Stimulated activated naive CD8-positive, alpha-beta T cell treated with anti-CD3 and anti-CD28 coated beads, Interleukin-15, Interleukin-2, amounts not matched to agents 100 ng/mL and 50 ng/mL, for 24 hours (primary cell): Measurements from ENCODE around the gene SGPP2.

Source experiments
- H3K27ac Mint-ChIP-seq: one replicate; pipeline ENCODE4 v1.8.0; 2021; ENCODE audit warnings: mild to moderate bottlenecking, mixed read lengths
- H3K27me3 Mint-ChIP-seq: one replicate; pipeline ENCODE4 v1.8.0; 2021; ENCODE audit warnings: mixed read lengths
- H3K36me3 Mint-ChIP-seq: one replicate; pipeline ENCODE4 v1.8.0; 2021; ENCODE audit warnings: low read depth, mixed read lengths
- H3K4me1 Mint-ChIP-seq: one replicate; pipeline ENCODE4 v1.8.0; 2021; ENCODE audit warnings: low read depth, mixed read lengths
- H3K4me3 Mint-ChIP-seq: one replicate; pipeline ENCODE4 v1.8.0; 2021; ENCODE audit warnings: mild to moderate bottlenecking, mixed read lengths
- H3K9me3 Mint-ChIP-seq: one replicate; pipeline ENCODE4 v1.8.0; 2021; ENCODE audit warnings: mixed read lengths

Gene SGPP2

GRCh38 chr2:222592176-222592575 lies 167.8 kb downstream of the SGPP2 start:
- Mint-ChIP-seq H3K27ac (no peak overlapping the region), H3K9me3 (no peaks in the 10 kb centered on the region), H3K4me1 (no peaks in the 10 kb centered on the region), H3K36me3 (peaks cover 85% of the 10 kb centered on the region), H3K4me3 (no peak overlapping the region), H3K27me3 (no peaks in the 10 kb centered on the region)

- peaks cover 86% of the 10 kb centered on the region for H3K36me3 Mint-ChIP-seq
- H3K9me3 Mint-ChIP-seq = no peaks in the 10 kb centered on the region
These were observed 170.3 kb downstream of the SGPP2 start for GRCh38 chr2:222594679-222595078.

DNA sequence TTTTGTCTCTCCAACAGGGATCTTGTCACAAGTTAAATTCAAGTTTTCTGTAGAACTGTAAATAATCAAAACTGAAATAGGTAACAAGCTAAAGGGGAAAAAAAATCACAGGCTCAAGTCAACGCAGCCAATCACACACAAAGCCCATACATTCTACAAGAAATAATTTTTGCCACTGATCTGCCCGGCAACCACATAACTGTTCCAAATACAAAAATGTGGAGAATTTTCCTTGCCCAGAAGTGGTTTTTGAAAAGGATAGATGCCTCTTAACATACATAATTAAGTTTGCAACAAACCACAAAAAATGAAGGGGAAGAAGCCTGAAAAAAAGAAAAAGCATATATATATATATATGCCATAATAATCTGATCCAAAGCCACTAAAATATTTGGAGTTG lies 171.2 kb downstream of the SGPP2 start:
- Mint-ChIP-seq H3K4me3 (no peak overlapping the region), H3K36me3 (peaks cover 87% of the 10 kb centered on the region), H3K4me1 (no peaks in the 10 kb centered on the region), H3K27ac (no peak overlapping the region), H3K9me3 (no peaks in the 10 kb centered on the region), H3K27me3 (no peaks in the 10 kb centered on the region)

More at GRCh38 chr2:222594679-222595078, 170.3 kb downstream of the SGPP2 start:
- Mint-ChIP-seq H3K4me1 (no peaks in the 10 kb centered on the region), H3K27ac (no peak overlapping the region), H3K27me3 (no peaks in the 10 kb centered on the region), H3K4me3 (no peak overlapping the region)

DNA sequence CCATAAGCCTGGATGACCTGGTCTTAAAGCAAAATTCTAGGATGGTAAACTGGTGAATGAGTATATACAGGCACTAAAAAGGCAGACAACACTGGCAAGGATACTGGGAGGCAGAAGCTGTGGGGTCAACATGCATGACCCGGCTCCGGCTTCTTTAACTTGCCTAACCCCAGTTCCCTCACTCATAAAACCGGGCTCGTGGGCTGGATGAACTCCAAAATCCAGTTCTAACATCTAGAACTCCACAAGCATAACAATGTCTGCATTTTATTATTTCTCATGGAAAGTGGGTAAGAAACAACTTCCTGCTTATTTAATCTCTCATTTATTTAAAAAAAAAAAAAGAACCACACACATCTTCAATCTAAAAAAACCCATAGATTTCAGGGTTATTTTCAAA lies 174.3 kb downstream of the SGPP2 start:
- H3K4me3 Mint-ChIP-seq = no peak overlapping the region
- no peak overlapping the region for H3K27ac Mint-ChIP-seq
- H3K27me3 Mint-ChIP-seq = no peaks in the 10 kb centered on the region
- no peaks in the 10 kb centered on the region for H3K9me3 Mint-ChIP-seq
- no peaks in the 10 kb centered on the region for H3K4me1 Mint-ChIP-seq
- peaks cover 74% of the 10 kb centered on the region for H3K36me3 Mint-ChIP-seq

- Mint-ChIP-seq H3K27me3 (no peaks in the 10 kb centered on the region), H3K4me3 (no peak overlapping the region), H3K27ac (no peak overlapping the region), H3K4me1 (no peaks in the 10 kb centered on the region), H3K36me3 (peaks cover 59% of the 10 kb centered on the region), H3K9me3 (no peaks in the 10 kb centered on the region)
These were observed 179.2 kb downstream of the SGPP2 start for GRCh38 chr2:222603501-222603900.

DNA sequence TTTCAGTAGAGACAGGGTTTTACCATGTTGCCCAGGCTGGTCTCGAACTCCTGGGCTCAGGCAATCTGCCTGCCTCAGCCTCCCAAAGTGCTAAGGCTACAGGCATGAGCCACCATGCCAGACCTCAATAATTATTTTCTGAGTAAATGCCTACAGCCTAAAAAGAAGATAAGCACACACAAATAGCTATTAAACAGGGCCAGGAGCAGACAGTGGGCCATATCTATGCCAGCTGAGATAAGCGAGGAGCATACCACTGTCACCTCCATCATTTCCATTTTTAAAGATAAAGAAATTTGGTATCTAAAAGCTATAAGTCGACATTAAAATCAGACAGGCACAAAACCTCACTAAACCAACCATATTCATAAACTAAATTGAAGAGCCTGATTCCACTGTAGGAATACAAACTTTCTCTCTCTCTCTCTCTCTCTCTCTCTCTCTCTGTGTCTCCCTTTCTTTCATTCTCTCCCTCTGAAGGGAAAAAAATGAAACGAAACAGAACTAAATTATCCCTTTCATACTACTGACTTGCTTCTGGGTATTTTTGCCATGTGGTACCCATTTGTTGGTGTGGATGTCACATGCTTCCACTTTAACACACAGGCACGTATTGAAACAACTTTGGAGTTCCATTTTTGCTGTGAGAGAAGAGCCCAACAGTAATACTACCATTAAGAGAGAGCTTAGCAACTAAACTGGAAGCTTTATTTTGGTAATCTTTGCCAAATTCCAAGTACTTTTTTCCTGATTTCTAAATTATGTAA lies 180.6 kb downstream of the SGPP2 start:
- H3K4me3 Mint-ChIP-seq = no peak overlapping the region
- H3K27me3 Mint-ChIP-seq = no peaks in the 10 kb centered on the region
- peaks cover 59% of the 10 kb centered on the region for H3K36me3 Mint-ChIP-seq
- H3K27ac Mint-ChIP-seq = no peak overlapping the region
- no peaks in the 10 kb centered on the region for H3K4me1 Mint-ChIP-seq
- H3K9me3 Mint-ChIP-seq = no peaks in the 10 kb centered on the region

DNA sequence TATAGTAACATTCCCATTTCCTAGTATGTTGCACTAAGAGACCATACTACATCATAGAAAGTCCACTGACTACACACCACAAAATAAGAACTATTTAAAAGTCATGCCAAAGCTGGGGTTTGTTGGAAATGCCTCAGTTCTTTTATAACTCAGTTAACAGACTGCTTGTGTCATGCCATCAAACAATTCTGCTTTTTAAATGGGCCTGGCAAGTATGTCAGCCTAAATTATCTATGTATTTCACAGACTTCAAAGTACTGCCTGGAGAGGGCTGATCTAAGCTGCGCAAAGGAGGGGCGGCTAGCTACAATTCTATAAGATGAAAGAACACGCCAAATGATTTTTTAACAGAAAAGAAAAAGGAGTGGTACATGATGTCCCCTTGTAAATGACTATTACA lies 182.0 kb downstream of the SGPP2 start:
- H3K4me3 Mint-ChIP-seq = no peak overlapping the region
- H3K27ac Mint-ChIP-seq = no peak overlapping the region
- no peaks in the 10 kb centered on the region for H3K27me3 Mint-ChIP-seq
- no peaks in the 10 kb centered on the region for H3K9me3 Mint-ChIP-seq
- H3K4me1 Mint-ChIP-seq = no peaks in the 10 kb centered on the region
- H3K36me3 Mint-ChIP-seq = peaks cover 57% of the 10 kb centered on the region

GRCh38 chr2:222608081-222608480 lies 183.7 kb downstream of the SGPP2 start:
- H3K4me1 Mint-ChIP-seq = no peaks in the 10 kb centered on the region
- no peak overlapping the region for H3K4me3 Mint-ChIP-seq
- peaks cover 56% of the 10 kb centered on the region for H3K36me3 Mint-ChIP-seq
- H3K27me3 Mint-ChIP-seq = no peaks in the 10 kb centered on the region
- no peaks in the 10 kb centered on the region for H3K9me3 Mint-ChIP-seq
- no peak overlapping the region for H3K27ac Mint-ChIP-seq

DNA sequence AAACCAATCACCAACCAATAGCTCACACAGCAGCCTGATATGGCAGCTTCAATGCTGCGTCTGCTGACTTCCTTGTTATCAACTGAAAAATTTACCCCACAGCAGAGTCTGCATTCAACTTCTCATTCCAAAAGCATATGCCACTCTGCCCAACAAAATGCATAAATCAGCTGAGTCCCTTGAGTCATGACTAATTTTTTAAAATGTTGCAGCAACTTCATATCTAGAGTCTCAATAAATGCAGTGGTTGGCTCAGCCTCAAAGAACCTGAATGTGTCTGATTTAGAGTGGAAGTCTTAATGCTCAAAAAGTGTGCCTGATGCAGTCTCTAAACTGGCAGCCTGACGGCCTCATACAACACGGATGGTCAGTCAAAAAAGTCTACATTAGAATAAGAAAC lies 185.0 kb downstream of the SGPP2 start:
- Mint-ChIP-seq H3K4me1 (no peaks in the 10 kb centered on the region), H3K27ac (no peak overlapping the region), H3K9me3 (no peaks in the 10 kb centered on the region), H3K4me3 (no peak overlapping the region), H3K27me3 (no peaks in the 10 kb centered on the region), H3K36me3 (peaks cover 57% of the 10 kb centered on the region)
